ENCODE data around the gene DCLRE1B. TPM values are rescaled to one million over a fixed set of nuclear protein-coding genes. Genes with fewer than 3 reads are reported as not detected.

DCLRE1B gene
- total RNA-seq, 4 donors from 2014 or later = 1.5 to 7.2 (median 3.9) TPM

DNA sequence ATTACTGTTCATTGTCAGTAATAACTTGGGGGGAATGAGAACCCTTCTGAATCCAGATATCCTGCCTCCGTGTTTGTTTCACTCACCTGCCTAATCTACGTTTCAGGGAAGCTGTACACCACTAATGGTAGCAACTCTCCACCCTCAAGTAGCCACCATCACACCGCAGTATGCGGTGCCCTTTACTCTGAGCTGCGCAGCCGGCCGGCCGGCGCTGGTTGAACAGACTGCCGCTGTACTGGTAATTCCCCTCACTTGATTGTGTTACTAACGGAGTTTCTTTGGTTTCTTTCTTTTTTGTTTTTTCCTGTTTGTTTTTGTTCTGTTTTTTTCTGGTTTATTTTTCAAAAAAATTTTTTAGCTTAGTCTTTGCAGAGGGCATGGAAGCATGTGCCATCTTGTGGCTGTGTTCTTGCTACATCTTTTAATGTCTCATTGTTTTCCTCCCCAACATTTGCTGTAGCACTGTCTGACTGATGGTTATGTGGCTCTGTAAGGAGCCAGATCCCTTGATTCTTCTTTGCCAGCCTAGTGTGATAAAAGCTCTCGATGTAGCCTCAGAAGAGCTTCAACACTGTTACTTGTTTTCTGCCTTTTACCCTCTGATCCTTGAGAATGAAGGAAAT, 58.3 kb downstream of the DCLRE1B start:
- TF ChIP-seq POLR2A (IDR thresholded peaks at IDR 0.05) = no peak
- TF ChIP-seq, protein P1, sequence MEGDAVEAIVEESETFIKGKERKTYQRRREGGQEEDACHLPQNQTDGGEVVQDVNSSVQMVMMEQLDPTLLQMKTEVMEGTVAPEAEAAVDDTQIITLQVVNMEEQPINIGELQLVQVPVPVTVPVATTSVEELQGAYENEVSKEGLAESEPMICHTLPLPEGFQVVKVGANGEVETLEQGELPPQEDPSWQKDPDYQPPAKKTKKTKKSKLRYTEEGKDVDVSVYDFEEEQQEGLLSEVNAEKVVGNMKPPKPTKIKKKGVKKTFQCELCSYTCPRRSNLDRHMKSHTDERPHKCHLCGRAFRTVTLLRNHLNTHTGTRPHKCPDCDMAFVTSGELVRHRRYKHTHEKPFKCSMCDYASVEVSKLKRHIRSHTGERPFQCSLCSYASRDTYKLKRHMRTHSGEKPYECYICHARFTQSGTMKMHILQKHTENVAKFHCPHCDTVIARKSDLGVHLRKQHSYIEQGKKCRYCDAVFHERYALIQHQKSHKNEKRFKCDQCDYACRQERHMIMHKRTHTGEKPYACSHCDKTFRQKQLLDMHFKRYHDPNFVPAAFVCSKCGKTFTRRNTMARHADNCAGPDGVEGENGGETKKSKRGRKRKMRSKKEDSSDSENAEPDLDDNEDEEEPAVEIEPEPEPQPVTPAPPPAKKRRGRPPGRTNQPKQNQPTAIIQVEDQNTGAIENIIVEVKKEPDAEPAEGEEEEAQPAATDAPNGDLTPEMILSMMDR (IDR thresholded peaks at IDR 0.05) = no peak
- Histone ChIP-seq H3K36me3 (no peaks in the 10 kb centered on the region), H3K4me3 (no peak overlapping the region)

More for the DNA sequence above, 58.3 kb downstream of the DCLRE1B start:
- intact Hi-C loops (cut with DNase I; ENCODE audit: low total_unique reads) = no loop called here
- Histone ChIP-seq H3K4me1 (no peaks in the 10 kb centered on the region), H3K27me3 (no peaks in the 10 kb centered on the region), H3K9me3 (no peaks in the 10 kb centered on the region), H3K27ac (no peak overlapping the region)
- DNase-seq = no peak

Other genes starting within 250 kb of the DCLRE1B start
- 10 to 100 TPM in 3 of 4 donors, 1 to 10 TPM in 1; 7.6 to 30.3 (median 17.0) TPM for gene PHTF1, start 145.8 kb upstream of the DCLRE1B start, total RNA-seq
- 10 to 100 TPM; 33.5 to 56.4 (median 38.3) TPM for gene RSBN1, start 92.8 kb upstream of the DCLRE1B start, total RNA-seq
- gene PTPN22, start 33.6 kb upstream of the DCLRE1B start, total RNA-seq = 1 to 10 TPM in 3 of 4 donors, under 1 TPM in 1; 0.85 to 8.8 (median 2.1) TPM
- gene BCL2L15, start 17.7 kb upstream of the DCLRE1B start, total RNA-seq = 1 to 10 TPM in 2 of 4 donors, not detected in 2; 1.4 to 3.1 TPM
- 10 to 100 TPM in 3 of 4 donors, 1 to 10 TPM in 1; 2.8 to 47.8 (median 18.5) TPM for gene AP4B1, start 527 bp upstream of the DCLRE1B start, total RNA-seq
- 10 to 100 TPM; 21.5 to 92.7 (median 39.7) TPM for gene HIPK1, start 24.0 kb downstream of the DCLRE1B start, total RNA-seq
- gene OLFML3, start 74.1 kb downstream of the DCLRE1B start, total RNA-seq = 100 to 1,000 TPM in 2 of 4 donors, 10 to 100 TPM in 2; 86.6 to 302 (median 122) TPM
- gene SYT6, start 248.5 kb downstream of the DCLRE1B start, total RNA-seq = under 1 TPM in 2 of 4 donors, not detected in 2; 0.29 to 0.55 TPM

Data from uterus (tissue), 4 donors.